SH-SY5Y (cell line): ENCODE results near the gene VAC14.

ENCODE experiments used
- GATA2 ChIP-seq: IDR thresholded peaks from 2 replicates; pipeline ENCODE4 v1.6.1; 2011; ENCODE audit warnings: mild to moderate bottlenecking, low read depth, low read length
- GATA3 ChIP-seq: IDR thresholded peaks from 2 replicates; pipeline ENCODE4 v1.6.1; 2011; ENCODE audit warnings: low read depth, mild to moderate bottlenecking, low read length, moderate library complexity

GRCh38 chr16:70777973-70778406 lies 23.0 kb downstream of the VAC14 start:
- no peak for TF ChIP-seq GATA2
- TF ChIP-seq GATA3: no peak
